Measurements from ENCODE around the gene FIZ1. TPM values are rescaled to one million over a fixed set of nuclear protein-coding genes. Genes with fewer than 3 reads are reported as not detected.

FIZ1 gene
- total RNA-seq, 1 donor from 2014 or later: 31.8 TPM

DNA sequence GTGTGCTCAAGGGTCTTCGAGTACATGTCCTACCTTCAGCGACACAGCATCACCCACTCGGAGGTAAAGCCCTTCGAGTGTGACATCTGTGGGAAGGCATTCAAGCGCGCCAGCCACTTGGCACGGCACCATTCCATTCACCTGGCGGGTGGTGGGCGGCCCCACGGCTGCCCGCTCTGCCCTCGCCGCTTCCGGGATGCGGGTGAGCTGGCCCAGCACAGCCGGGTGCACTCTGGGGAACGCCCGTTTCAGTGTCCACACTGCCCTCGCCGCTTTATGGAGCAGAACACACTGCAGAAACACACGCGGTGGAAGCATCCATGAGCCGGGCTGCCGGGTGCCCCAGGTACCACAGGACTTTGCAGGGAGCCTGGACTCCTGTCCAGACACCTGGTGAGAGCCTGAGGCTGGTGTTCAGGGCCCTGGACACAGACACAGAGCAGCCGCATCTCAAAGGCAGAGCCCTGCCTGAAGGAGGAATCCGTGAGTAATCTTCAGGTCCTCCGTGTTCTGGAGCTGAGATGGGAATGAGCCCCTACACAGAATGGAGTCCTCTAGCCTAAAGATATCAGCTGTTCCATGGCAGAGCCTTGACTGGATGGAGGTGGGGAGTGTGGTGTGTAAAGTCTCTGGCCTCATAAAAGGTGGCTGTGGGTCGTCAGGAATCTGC is 45.7 kb upstream of the FIZ1 start:
- TF ChIP-seq, protein P1, sequence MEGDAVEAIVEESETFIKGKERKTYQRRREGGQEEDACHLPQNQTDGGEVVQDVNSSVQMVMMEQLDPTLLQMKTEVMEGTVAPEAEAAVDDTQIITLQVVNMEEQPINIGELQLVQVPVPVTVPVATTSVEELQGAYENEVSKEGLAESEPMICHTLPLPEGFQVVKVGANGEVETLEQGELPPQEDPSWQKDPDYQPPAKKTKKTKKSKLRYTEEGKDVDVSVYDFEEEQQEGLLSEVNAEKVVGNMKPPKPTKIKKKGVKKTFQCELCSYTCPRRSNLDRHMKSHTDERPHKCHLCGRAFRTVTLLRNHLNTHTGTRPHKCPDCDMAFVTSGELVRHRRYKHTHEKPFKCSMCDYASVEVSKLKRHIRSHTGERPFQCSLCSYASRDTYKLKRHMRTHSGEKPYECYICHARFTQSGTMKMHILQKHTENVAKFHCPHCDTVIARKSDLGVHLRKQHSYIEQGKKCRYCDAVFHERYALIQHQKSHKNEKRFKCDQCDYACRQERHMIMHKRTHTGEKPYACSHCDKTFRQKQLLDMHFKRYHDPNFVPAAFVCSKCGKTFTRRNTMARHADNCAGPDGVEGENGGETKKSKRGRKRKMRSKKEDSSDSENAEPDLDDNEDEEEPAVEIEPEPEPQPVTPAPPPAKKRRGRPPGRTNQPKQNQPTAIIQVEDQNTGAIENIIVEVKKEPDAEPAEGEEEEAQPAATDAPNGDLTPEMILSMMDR (conservative IDR thresholded peaks at IDR 0.05): no peak
- no peaks in the 10 kb centered on the region for H3K9me3 Mint-ChIP-seq
- peak overlapping the region; percentile 98 for H3K4me3 Mint-ChIP-seq
- H3K27me3 Mint-ChIP-seq (ENCODE audit: low read depth): peaks cover 21% of the 10 kb centered on the region
- peaks cover 51% of the 10 kb centered on the region for H3K4me1 Mint-ChIP-seq
- DNase-seq (ENCODE audit: low read depth, low spot score): no peak
- H3K27ac Mint-ChIP-seq (ENCODE audit: unreplicated experiment): no peak overlapping the region
- H3K36me3 Mint-ChIP-seq (ENCODE audit: low read depth): peaks cover 14% of the 10 kb centered on the region

GRCh38 chr19:55644191-55644833 is 45.0 kb upstream of the FIZ1 start:
- Mint-ChIP-seq H3K27me3 (ENCODE audit: low read depth) (peaks cover 21% of the 10 kb centered on the region), H3K27ac (ENCODE audit: unreplicated experiment) (no peak overlapping the region), H3K4me3 (peak overlapping the region; percentile 98), H3K9me3 (no peaks in the 10 kb centered on the region), H3K36me3 (ENCODE audit: low read depth) (peaks cover 14% of the 10 kb centered on the region), H3K4me1 (peaks cover 47% of the 10 kb centered on the region)
- DNase-seq (ENCODE audit: low read depth, low spot score): no peak
- TF ChIP-seq, protein P1 (conservative IDR thresholded peaks at IDR 0.05): no peak

GRCh38 chr19:55643887-55644176 is 44.5 kb upstream of the FIZ1 start:
- no peak for DNase-seq (ENCODE audit: low read depth, low spot score)
- peak overlapping the region; percentile 98 for H3K4me3 Mint-ChIP-seq
- H3K27me3 Mint-ChIP-seq (ENCODE audit: low read depth): peaks cover 21% of the 10 kb centered on the region
- TF ChIP-seq, protein P1 (conservative IDR thresholded peaks at IDR 0.05): no peak
- H3K4me1 Mint-ChIP-seq: peaks cover 51% of the 10 kb centered on the region
- H3K36me3 Mint-ChIP-seq (ENCODE audit: low read depth): peaks cover 18% of the 10 kb centered on the region
- H3K9me3 Mint-ChIP-seq: peaks cover 2% of the 10 kb centered on the region
- H3K27ac Mint-ChIP-seq (ENCODE audit: unreplicated experiment): peak overlapping the region; percentile 84

DNA sequence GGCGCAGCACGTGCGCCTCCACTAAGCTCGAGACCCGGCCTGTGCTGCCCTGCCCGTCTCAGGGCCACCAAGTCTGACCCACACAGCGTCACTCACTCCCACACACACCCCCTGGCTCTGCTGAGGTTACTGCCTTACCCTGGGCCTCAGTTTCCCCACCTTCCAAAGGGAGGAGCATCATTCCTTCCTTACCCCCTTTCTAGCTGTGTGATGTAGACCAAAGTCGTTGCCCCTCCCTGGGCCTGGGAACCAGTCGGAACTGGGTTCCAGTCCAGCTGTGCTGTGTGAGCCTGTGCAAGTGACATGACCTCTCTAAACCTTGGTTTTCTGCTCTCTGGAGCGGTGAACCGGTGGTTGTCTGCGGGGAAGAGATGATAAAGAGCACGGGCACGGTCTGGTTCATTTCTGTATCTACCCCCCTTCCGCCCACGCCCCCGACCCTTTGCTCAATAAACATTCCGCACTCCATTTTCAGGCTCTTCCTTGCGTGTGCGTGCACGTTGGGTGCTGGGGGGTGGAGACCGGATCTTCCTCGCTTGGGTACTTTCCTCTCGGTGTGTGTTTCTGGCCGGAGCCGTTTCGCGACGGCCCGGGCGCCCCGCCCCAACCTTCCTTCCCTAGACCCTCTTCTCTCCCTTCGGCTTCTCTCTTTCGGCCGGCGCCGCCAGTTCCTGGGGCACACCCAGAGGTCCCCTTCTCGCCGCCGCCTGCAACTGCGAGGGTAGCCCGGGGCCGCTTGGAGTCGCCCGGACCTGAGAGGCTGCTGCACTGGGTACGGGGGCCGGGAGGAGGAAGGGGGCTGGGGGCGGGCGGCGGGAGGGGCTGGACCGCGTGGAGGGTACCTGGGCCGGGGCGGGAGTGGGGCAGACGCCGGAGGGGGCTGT is 43.9 kb upstream of the FIZ1 start, which contains the start of gene ZNF581:
Gene ZNF581, plus strand, starts transcription at position 647 of the 884 bp plus-strand sequence. CDS start 923 bp downstream, outside the sequence.
- peak within 1 kb of the TSS; percentile 96 for H3K27ac Mint-ChIP-seq (ENCODE audit: unreplicated experiment)
- H3K4me3 Mint-ChIP-seq: peak within 1 kb of the TSS; percentile 98
- H3K9me3 Mint-ChIP-seq: peaks cover 2% of the 10 kb centered on the region
- peaks cover 49% of the 10 kb centered on the region for H3K4me1 Mint-ChIP-seq
- peaks cover 21% of the 10 kb centered on the region for H3K27me3 Mint-ChIP-seq (ENCODE audit: low read depth)
- H3K36me3 Mint-ChIP-seq (ENCODE audit: low read depth): peaks cover 18% of the 10 kb centered on the region
- peak; percentile 64 for DNase-seq (ENCODE audit: low read depth, low spot score)
- TF ChIP-seq, protein P1 (conservative IDR thresholded peaks at IDR 0.05): no peak

GRCh38 chr19:55642153-55643002 is 43.1 kb upstream of the FIZ1 start:
- peaks cover 2% of the 10 kb centered on the region for H3K9me3 Mint-ChIP-seq
- peak overlapping the region; percentile 66 for H3K27ac Mint-ChIP-seq (ENCODE audit: unreplicated experiment)
- DNase-seq (ENCODE audit: low read depth, low spot score): no peak
- peaks cover 19% of the 10 kb centered on the region for H3K36me3 Mint-ChIP-seq (ENCODE audit: low read depth)
- H3K27me3 Mint-ChIP-seq (ENCODE audit: low read depth): peaks cover 21% of the 10 kb centered on the region
- peak overlapping the region; percentile 98 for H3K4me3 Mint-ChIP-seq
- TF ChIP-seq, protein P1 (conservative IDR thresholded peaks at IDR 0.05): no peak
- H3K4me1 Mint-ChIP-seq: peaks cover 49% of the 10 kb centered on the region

Measured in neural crest cell (in vitro differentiated cells).